PC-3 (cell line): ENCODE measurements around the gene LCN6. TPM values are rescaled to one million over a fixed set of nuclear protein-coding genes. Genes with fewer than 3 reads are reported as not detected.

Source experiments
- ATAC-seq: fragments of 200-7000 bp; cut with Tn5 transposase; 2 replicates; pipeline ENCODE4 v1.9.1; 2020; ENCODE audit warnings: mild to moderate bottlenecking, moderate library complexity
- BruUV-seq: library from RNA; stranded (reverse); fragments of 400-500 nt; replicated peaks from 2 replicates; lab custom pipeline; 2021; lab: Mats Ljungman, UMichigan
- CTCF ChIA-PET: fragments of 300-600 bp; sonication (Branson Sonifier 250); formaldehyde crosslinking; loops from one replicate; lab custom pipeline; 2022; ENCODE audit warnings: antibody characterized with exemption; lab: Charles Lee
- POLR2A ChIA-PET: fragments of 300-600 bp; sonication (Branson Sonifier 250); formaldehyde crosslinking; loops from one replicate; lab custom pipeline; 2022; ENCODE audit warnings: antibody characterized with exemption; ENCODE audit not compliant: unreplicated experiment; lab: Charles Lee
- DNase-seq: peaks from one replicate; pipeline ENCODE4 v3.0.0-alpha.2; 2015
- H2AFZ ChIP-seq: fragments of 300-600 bp; sonication (generic); 2 replicates; pipeline ENCODE4 v1.6.0; 2016; ENCODE audit warnings: antibody characterized with exemption, low read length
- H3F3A ChIP-seq: fragments of 300-600 bp; sonication (generic); one replicate; pipeline ENCODE4 v1.6.0; 2017; ENCODE audit warnings: antibody characterized with exemption, low read length, control low read depth, mild to moderate bottlenecking; ENCODE audit not compliant: unreplicated experiment
- H3K27ac ChIP-seq: fragments of 300-600 bp; sonication (generic); 2 replicates; pipeline ENCODE4 v1.5.1; 2016; ENCODE audit warnings: mild to moderate bottlenecking, low read length
- H3K27me3 ChIP-seq: fragments of 300-600 bp; sonication (generic); 2 replicates; pipeline ENCODE4 v1.6.1; 2016; ENCODE audit warnings: low read length, mixed read lengths
- H3K36me3 ChIP-seq: fragments of 300-600 bp; sonication (generic); 2 replicates; pipeline ENCODE4 v1.6.1; 2016; ENCODE audit warnings: low read depth, mixed run types, low read length, mixed read lengths
- H3K4me1 ChIP-seq: fragments of 300-600 bp; sonication (generic); 2 replicates; pipeline ENCODE4 v1.5.1; 2016; ENCODE audit warnings: low read length; ENCODE audit not compliant: insufficient read depth
- H3K4me2 ChIP-seq: fragments of 300-600 bp; sonication (generic); 2 replicates; pipeline ENCODE4 v1.6.0; 2016; ENCODE audit warnings: low read length
- H3K4me3 ChIP-seq: fragments of 300-600 bp; sonication (generic); 2 replicates; pipeline ENCODE4 v1.5.1; 2016; ENCODE audit warnings: mild to moderate bottlenecking, low read length, mixed read lengths
- H3K79me2 ChIP-seq: fragments of 300-600 bp; sonication (generic); 2 replicates; pipeline ENCODE4 v1.6.1; 2017; ENCODE audit warnings: low read length, mixed read lengths
- H3K9ac ChIP-seq: fragments of 300-600 bp; sonication (generic); 2 replicates; pipeline ENCODE4 v1.6.0; 2016; ENCODE audit warnings: mild to moderate bottlenecking, low read length
- H3K9me2 ChIP-seq: fragments of 300-600 bp; sonication (generic); replicated peaks from 2 replicates; pipeline ENCODE4 v1.6.1; 2016; ENCODE audit warnings: mixed run types, low read length, mixed read lengths
- H3K9me3 ChIP-seq: fragments of 300-600 bp; sonication (generic); 2 replicates; pipeline ENCODE4 v1.6.1; 2016; ENCODE audit warnings: low read length, mixed read lengths
- H4K20me1 ChIP-seq: fragments of 300-600 bp; sonication (generic); 2 replicates; pipeline ENCODE4 v1.6.1; 2016; ENCODE audit warnings: low read length, mixed read lengths
- CTCF ChIP-seq: fragments of 300-600 bp; sonication (generic); conservative IDR thresholded peaks from 2 replicates; pipeline ENCODE4 v1.5.1; 2017; ENCODE audit warnings: antibody characterized with exemption, low read depth, mild to moderate bottlenecking, low read length
- EZH2 ChIP-seq: fragments of 300-600 bp; sonication (generic); IDR thresholded peaks from one replicate; pipeline ENCODE4 v1.6.1; 2017; ENCODE audit warnings: antibody characterized with exemption, mild to moderate bottlenecking, low read length; ENCODE audit not compliant: unreplicated experiment
- EZH2phosphoT487 ChIP-seq: fragments of 300-600 bp; sonication (generic); IDR thresholded peaks from 2 replicates; pipeline ENCODE4 v1.6.1; 2018; ENCODE audit warnings: mild to moderate bottlenecking, antibody characterized with exemption, low read length, borderline replicate concordance
- intact Hi-C: fragments of 100-400 bp; cut with micrococcal nuclease; formaldehyde crosslinking; loops from 2 replicates; pipeline ENCODE4 v1.9.0; 2023
- total RNA-seq: library from RNA; depleted of rRNA; stranded (reverse); fragments of >200 nt; gene quantifications from 2 replicates; pipeline ENCODE4 v1.2.3, GENCODE V29; 2014

LCN6 gene
- total RNA-seq, 1 experiment from 2014 or later: not detected

- ChIA-PET CTCF (no interaction called here), POLR2A (no interaction called here)
- Histone ChIP-seq H3K9ac (no peak overlapping the region), H3K27ac (no peak overlapping the region), H3K4me2 (peak overlapping the region; percentile 22; the same call in 1 of the 2 replicates), H3K4me3 (no peak overlapping the region), H2AFZ (no peak overlapping the region), H3K9me2 (no peaks in the 10 kb centered on the region), H4K20me1 (peaks cover 52% of the 10 kb centered on the region), H3K36me3 (peaks cover 34% of the 10 kb centered on the region), H3K4me1 (peaks cover 25% of the 10 kb centered on the region), H3K9me3 (no peaks in the 10 kb centered on the region), H3F3A (peaks cover 21% of the 10 kb centered on the region), H3K79me2 (peaks cover 61% of the 10 kb centered on the region), H3K27me3 (no peaks in the 10 kb centered on the region)
- BruUV-seq: no TSS peak
- intact Hi-C loops: no loop called here
- DNase-seq (no peak), ATAC-seq (no peak)
- TF ChIP-seq CTCF (no peak), EZH2phosphoT487 (no peak), EZH2 (no peak)
Measured at GRCh38 chr9:136724772-136725171, 23.6 kb downstream of the LCN6 start.

- ChIA-PET CTCF (no interaction called here), POLR2A (no interaction called here)
- Histone ChIP-seq H3K27ac (no peak overlapping the region), H3K4me2 (no peak overlapping the region), H3K9me2 (no peaks in the 10 kb centered on the region), H3K4me1 (peaks cover 17% of the 10 kb centered on the region), H4K20me1 (peaks cover 52% of the 10 kb centered on the region), H3K4me3 (no peak overlapping the region), H3F3A (peaks cover 21% of the 10 kb centered on the region), H3K36me3 (peaks cover 34% of the 10 kb centered on the region), H2AFZ (no peak overlapping the region), H3K9me3 (no peaks in the 10 kb centered on the region), H3K79me2 (peaks cover 53% of the 10 kb centered on the region), H3K27me3 (no peaks in the 10 kb centered on the region), H3K9ac (no peak overlapping the region)
- ATAC-seq: no peak
- BruUV-seq: no TSS peak
- no peak for DNase-seq
- intact Hi-C loops: no loop called here
- TF ChIP-seq EZH2 (no peak), EZH2phosphoT487 (no peak), CTCF (no peak)
Measured at GRCh38 chr9:136723989-136724388, 24.3 kb downstream of the LCN6 start.

GRCh38 chr9:136723362-136723976 is 24.9 kb downstream of the LCN6 start:
- ATAC-seq (no peak), DNase-seq (no peak)
- H4K20me1 ChIP-seq: peaks cover 52% of the 10 kb centered on the region
- no TSS peak for BruUV-seq
- ChIA-PET POLR2A (no interaction called here), CTCF (no interaction called here)
- intact Hi-C loops: no loop called here
- no peak overlapping the region for H2AFZ ChIP-seq
- H3K9ac ChIP-seq: no peak overlapping the region
- H3K79me2 ChIP-seq: peaks cover 48% of the 10 kb centered on the region
- no peak overlapping the region for H3K4me2 ChIP-seq
- TF ChIP-seq CTCF: no peak
- TF ChIP-seq EZH2: no peak
- no peak for TF ChIP-seq EZH2phosphoT487
- H3K36me3 ChIP-seq: peaks cover 34% of the 10 kb centered on the region
- no peak overlapping the region for H3K27ac ChIP-seq
- H3K9me3 ChIP-seq: no peaks in the 10 kb centered on the region
- H3K4me1 ChIP-seq: peaks cover 15% of the 10 kb centered on the region
- H3K9me2 ChIP-seq: no peaks in the 10 kb centered on the region
- peaks cover 21% of the 10 kb centered on the region for H3F3A ChIP-seq
- no peak overlapping the region for H3K4me3 ChIP-seq
- H3K27me3 ChIP-seq: no peaks in the 10 kb centered on the region
